HG03139 (cell line): ENCODE measurements around the gene STARD4.
A peak's percentile ranks its signal among the peaks of the same experiment; 100 is the strongest.

Experiments
- ATAC-seq: cut with Tn5 transposase; IDR thresholded peaks from one replicate; pipeline ENCODE4 v1.9.1; 2021; ENCODE audit not compliant: unreplicated experiment

Gene STARD4

GRCh38 chr5:111512375-111513130 lies at the start of gene STARD4:
Gene STARD4 (minus strand): TSS chr5:111512535. CDS start chr5:111507433, 5,102 bp downstream.
- ATAC-seq = peak; percentile 87

- ATAC-seq = no peak
Measured at GRCh38 chr5:111559680-111560079, 47.3 kb upstream of the STARD4 start.

GRCh38 chr5:111557686-111558085 lies 45.4 kb upstream of the STARD4 start:
- no peak for ATAC-seq

GRCh38 chr5:111557111-111557510 lies 44.8 kb upstream of the STARD4 start:
- no peak for ATAC-seq

GRCh38 chr5:111556501-111556900 lies 44.2 kb upstream of the STARD4 start:
- no peak for ATAC-seq

GRCh38 chr5:111555760-111556159 lies 43.4 kb upstream of the STARD4 start:
- ATAC-seq = no peak

GRCh38 chr5:111553868-111554267 lies 41.5 kb upstream of the STARD4 start:
- no peak for ATAC-seq

GRCh38 chr5:111552896-111553295 lies 40.6 kb upstream of the STARD4 start:
- ATAC-seq = no peak

GRCh38 chr5:111552492-111552891 lies 40.2 kb upstream of the STARD4 start:
- no peak for ATAC-seq

GRCh38 chr5:111551569-111552275 lies 39.4 kb upstream of the STARD4 start:
- ATAC-seq = no peak

- ATAC-seq = no peak
Measured at GRCh38 chr5:111551161-111551560, 38.8 kb upstream of the STARD4 start.

GRCh38 chr5:111550282-111551020 lies 38.1 kb upstream of the STARD4 start:
- ATAC-seq = peak; percentile 87

GRCh38 chr5:111548992-111549649 lies 36.8 kb upstream of the STARD4 start:
- no peak for ATAC-seq

- no peak for ATAC-seq
Measured at GRCh38 chr5:111548348-111548950, 36.1 kb upstream of the STARD4 start.

- ATAC-seq = no peak
Measured at GRCh38 chr5:111545031-111545430, 32.7 kb upstream of the STARD4 start.

- no peak for ATAC-seq
Measured at GRCh38 chr5:111537141-111538024, 25.0 kb upstream of the STARD4 start.

GRCh38 chr5:111535879-111536549 lies 23.7 kb upstream of the STARD4 start:
- no peak for ATAC-seq

- no peak for ATAC-seq
Measured at GRCh38 chr5:111532886-111533582, 20.7 kb upstream of the STARD4 start.

GRCh38 chr5:111530298-111530740 lies 18.0 kb upstream of the STARD4 start:
- peak; percentile 97 for ATAC-seq
